Gastroesophageal sphincter (tissue), 4 donors: Measurements from ENCODE around the gene KCTD2. TPM values are rescaled to one million over a fixed set of nuclear protein-coding genes. Genes with fewer than 3 reads are reported as not detected.

Experiments
- ATAC-seq: fragments of 150-250 bp; one replicate; pipeline ENCODE4 v1.9.1; 2016; ENCODE audit warnings: mild to moderate bottlenecking, moderate library complexity
- H3K27ac ChIP-seq, 4 donors: fragments of 200-600 bp; sonication (generic) in 3 of 4; 1 replicate in 3 of 4; 2 replicates in 1 of 4; pipeline ENCODE4 v1.5.1; 2016 to 2019
- H3K27me3 ChIP-seq: fragments of 200-600 bp; sonication (generic); one replicate; pipeline ENCODE4 v1.5.1; 2019
- H3K36me3 ChIP-seq, 2 donors: fragments of 200-600 bp; sonication (generic); one replicate each; pipeline ENCODE4 v1.5.1; 2019; ENCODE audit warnings: control low read depth in 1 of 2
- H3K4me1 ChIP-seq, 3 donors: fragments of 200-600 bp; sonication (generic); 1 replicate in 2 of 3; 2 replicates in 1 of 3; pipeline ENCODE4 v1.5.1; 2016 to 2019; ENCODE audit warnings: control low read depth in 2 of 3
- H3K4me3 ChIP-seq, 2 donors: fragments of 200-600 bp; sonication (generic); one replicate each; pipeline ENCODE4 v1.5.1; 2019; ENCODE audit warnings: mild to moderate bottlenecking in 1 of 2, moderate library complexity in 1 of 2
- H3K9me3 ChIP-seq, 3 donors: fragments of 200-600 bp; sonication (generic); one replicate each; pipeline ENCODE4 v1.5.1; 2017 to 2019; ENCODE audit warnings: control low read depth in 2 of 3
- CTCF ChIP-seq, 4 experiments: fragments of 200-600 bp in 2 of 4; fragments of 450-650 bp in 2 of 4; sonication (generic) in 1 of 4; IDR thresholded peaks; one replicate each; pipeline ENCODE4 v1.5.1; 2017 to 2019; ENCODE audit warnings: antibody characterized with exemption in 4 of 4, mild to moderate bottlenecking in 2 of 4, moderate library complexity in 2 of 4
- EP300 ChIP-seq: sonication (generic); formaldehyde crosslinking; IDR thresholded peaks from one replicate; pipeline ENCODE4 v1.6.1; 2017; ENCODE audit warnings: antibody characterized with exemption, mild to moderate bottlenecking
- POLR2A ChIP-seq, 2 donors: fragments of 450-650 bp; IDR thresholded peaks; one replicate each; pipeline ENCODE4 v1.6.1; 2017; ENCODE audit warnings: antibody characterized with exemption in 2 of 2, mild to moderate bottlenecking in 2 of 2, moderate library complexity in 1 of 2
- POLR2AphosphoS5 ChIP-seq: sonication (generic); formaldehyde crosslinking; IDR thresholded peaks from one replicate; pipeline ENCODE4 v1.6.1; 2017; ENCODE audit warnings: antibody characterized with exemption
- WGBS, 2 donors: methylation state at CpG; one replicate each; pipeline ENCODE4 v1.1.5; 2018; ENCODE audit warnings: low coverage in 1 of 2; 5-methylcytosine and 5-hydroxymethylcytosine counted together
- total RNA-seq, 4 donors: library from RNA; depleted of rRNA; stranded (reverse); fragments of >200 nt; gene quantifications; one replicate each; pipeline ENCODE4 v1.1.0, GENCODE V29; 2016

Gene KCTD2
- total RNA-seq, 4 donors from 2014 or later, result 27.1 to 39.7 (median 28.8) TPM

GRCh38 chr17:75102385-75102821 lies 55.4 kb downstream of the KCTD2 start:
- Histone ChIP-seq H3K4me3 (no peak overlapping the region), H3K36me3 (peaks cover 0 to 21% of the 10 kb centered on the region in 2 donors), H3K9me3 (no peaks in the 10 kb centered on the region), H3K27ac (no peak overlapping the region), H3K27me3 (no peaks in the 10 kb centered on the region), H3K4me1 (no peaks in the 10 kb centered on the region)
- WGBS, 2 donors, result 31 to 35% methylated on average over 3 to 11 of the region's 12 CpGs
- ATAC-seq, result no peak
- no peak for TF ChIP-seq POLR2A (IDR thresholded peaks at IDR 0.05)
- no peak for TF ChIP-seq CTCF (IDR thresholded peaks at IDR 0.05)
- no peak for TF ChIP-seq POLR2AphosphoS5
- no peak for TF ChIP-seq EP300

GRCh38 chr17:75103601-75104554 lies 56.9 kb downstream of the KCTD2 start:
- H3K36me3 ChIP-seq, result peaks cover 0 to 12% of the 10 kb centered on the region in 2 donors
- 80% methylated on average over 5 of the region's 14 CpGs; no CpG with 5 or more reads in 1 of the 2 donors for WGBS, 2 donors
- no peak overlapping the region for H3K27ac ChIP-seq
- no peaks in the 10 kb centered on the region for H3K27me3 ChIP-seq
- H3K4me1 ChIP-seq, result peaks cover 0 to 2% (median 0%) of the 10 kb centered on the region in 3 donors
- TF ChIP-seq POLR2AphosphoS5 (no peak), EP300 (no peak), POLR2A (IDR thresholded peaks at IDR 0.05) (no peak), CTCF (IDR thresholded peaks at IDR 0.05) (no peak)
- no peak overlapping the region for H3K4me3 ChIP-seq
- ATAC-seq, result no peak
- no peaks in the 10 kb centered on the region for H3K9me3 ChIP-seq

GRCh38 chr17:75105126-75106080 lies 58.4 kb downstream of the KCTD2 start:
- Histone ChIP-seq H3K36me3 (peaks cover 0 to 2% of the 10 kb centered on the region in 2 donors), H3K27ac (no peak overlapping the region), H3K9me3 (no peaks in the 10 kb centered on the region), H3K4me3 (no peak overlapping the region), H3K4me1 (peaks cover 0 to 14% (median 6%) of the 10 kb centered on the region in 3 donors), H3K27me3 (no peaks in the 10 kb centered on the region)
- TF ChIP-seq CTCF (IDR thresholded peaks at IDR 0.05) (peak in 3 of 4 experiments; percentile 47 to 68 (median 64)), POLR2AphosphoS5 (no peak), POLR2A (IDR thresholded peaks at IDR 0.05) (no peak), EP300 (no peak)
- 39 to 80% methylated on average over 2 to 8 of the region's 20 CpGs for WGBS, 2 donors
- ATAC-seq, result peak; percentile 25

- Histone ChIP-seq H3K9me3 (no peaks in the 10 kb centered on the region), H3K27me3 (no peaks in the 10 kb centered on the region), H3K27ac (no peak overlapping the region), H3K4me1 (peaks cover 0 to 34% (median 15%) of the 10 kb centered on the region in 3 donors), H3K4me3 (no peak overlapping the region), H3K36me3 (no peaks in the 10 kb centered on the region)
- no CpG with 5 or more reads among the region's 2 CpGs for WGBS, 2 donors
- ATAC-seq, result no peak
- TF ChIP-seq EP300 (no peak), CTCF (IDR thresholded peaks at IDR 0.05) (no peak), POLR2AphosphoS5 (no peak), POLR2A (IDR thresholded peaks at IDR 0.05) (no peak)
Observed at GRCh38 chr17:75108193-75108592, 61.2 kb downstream of the KCTD2 start.
